HG03060 (cell line): ENCODE results near the gene TMEM259.

Source experiments
- ATAC-seq: cut with Tn5 transposase; IDR thresholded peaks from one replicate; pipeline ENCODE4 v1.9.1; 2021; ENCODE audit warnings: low read depth, moderate number of reproducible peaks; ENCODE audit not compliant: unreplicated experiment

The TMEM259 gene

DNA sequence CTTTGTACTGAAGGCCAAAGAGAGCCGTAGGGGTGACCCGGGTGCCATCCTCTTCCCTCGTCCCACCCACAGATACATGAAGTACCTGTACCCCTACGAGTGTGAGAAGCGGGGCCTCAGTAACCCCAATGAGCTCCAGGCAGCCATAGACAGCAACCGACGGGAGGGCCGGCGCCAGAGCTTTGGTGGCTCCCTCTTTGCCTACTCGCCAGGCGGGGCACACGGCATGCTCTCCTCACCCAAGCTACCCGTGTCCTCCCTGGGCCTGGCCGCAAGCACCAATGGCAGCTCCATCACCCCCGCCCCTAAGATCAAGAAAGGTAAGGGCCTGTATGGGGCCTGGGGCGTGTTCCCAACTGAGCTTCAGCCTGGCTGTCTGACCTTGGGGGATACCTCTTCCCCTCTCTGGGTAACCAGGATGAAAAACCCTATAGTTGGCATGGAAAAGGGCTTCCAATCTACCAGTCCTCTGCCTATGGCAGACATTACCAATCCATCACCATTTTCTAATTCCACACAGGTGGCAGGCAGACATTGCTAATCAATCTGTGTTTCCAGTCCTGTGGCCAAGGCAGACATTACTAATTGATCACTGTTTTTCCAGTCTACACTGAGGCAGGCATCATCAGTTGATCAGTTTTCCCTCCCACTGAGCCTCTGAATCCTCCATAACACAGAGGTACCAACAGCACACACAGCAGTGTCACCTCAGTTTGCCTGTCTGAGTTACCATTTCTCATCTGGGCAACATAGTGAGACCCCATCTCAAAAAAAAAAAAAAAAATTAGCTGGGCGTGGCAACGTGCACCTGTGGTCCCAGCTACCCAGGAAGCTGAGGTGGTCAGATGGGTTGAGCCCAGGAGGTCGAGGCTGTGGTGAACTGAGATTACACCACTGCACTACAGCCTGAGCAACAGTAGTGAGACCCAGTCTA, 55.9 kb downstream of the TMEM259 start:
- ATAC-seq = no peak

DNA sequence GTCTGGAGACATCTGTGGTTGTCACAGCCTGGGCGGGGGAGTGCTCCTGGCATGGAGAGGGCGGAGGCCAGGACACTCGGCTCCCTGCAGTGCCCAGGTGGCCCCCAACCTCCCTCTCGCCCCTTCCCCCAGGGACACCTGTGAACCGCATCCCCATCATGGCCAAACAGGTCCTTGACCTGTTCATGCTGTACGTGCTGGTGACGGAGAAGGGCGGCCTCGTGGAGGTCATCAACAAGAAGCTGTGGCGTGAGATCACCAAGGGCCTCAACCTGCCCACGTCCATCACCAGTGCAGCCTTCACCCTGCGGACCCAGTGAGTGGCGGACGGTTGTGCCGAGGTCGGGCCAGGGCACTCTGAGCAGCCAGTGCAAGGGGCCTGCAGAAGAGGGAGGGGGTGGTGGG, 56.8 kb downstream of the TMEM259 start:
- no peak for ATAC-seq

DNA sequence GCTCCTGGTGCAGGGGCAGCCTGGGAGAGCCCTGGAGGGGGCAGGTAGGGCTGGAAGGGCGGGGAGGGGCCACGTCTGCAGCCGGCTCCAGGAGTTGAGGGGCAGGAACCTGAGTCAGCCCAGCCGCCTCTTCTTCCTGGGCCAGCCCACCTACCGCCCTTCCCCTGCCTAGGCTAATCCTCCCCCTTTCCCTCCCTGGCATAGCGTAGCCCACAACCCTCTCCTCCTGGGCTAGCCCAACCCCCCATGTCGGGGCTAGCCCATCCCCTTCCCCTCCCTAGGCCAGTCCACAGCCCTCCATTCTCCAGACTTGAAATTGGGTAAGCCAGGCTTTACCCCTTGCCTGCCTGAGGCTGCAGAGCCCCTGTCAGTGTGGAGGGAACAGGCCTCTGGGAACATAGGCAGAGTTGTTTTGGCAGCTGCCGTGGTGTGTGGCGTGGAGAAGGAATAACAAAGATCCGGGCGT, 57.4 kb downstream of the TMEM259 start:
- ATAC-seq = no peak

DNA sequence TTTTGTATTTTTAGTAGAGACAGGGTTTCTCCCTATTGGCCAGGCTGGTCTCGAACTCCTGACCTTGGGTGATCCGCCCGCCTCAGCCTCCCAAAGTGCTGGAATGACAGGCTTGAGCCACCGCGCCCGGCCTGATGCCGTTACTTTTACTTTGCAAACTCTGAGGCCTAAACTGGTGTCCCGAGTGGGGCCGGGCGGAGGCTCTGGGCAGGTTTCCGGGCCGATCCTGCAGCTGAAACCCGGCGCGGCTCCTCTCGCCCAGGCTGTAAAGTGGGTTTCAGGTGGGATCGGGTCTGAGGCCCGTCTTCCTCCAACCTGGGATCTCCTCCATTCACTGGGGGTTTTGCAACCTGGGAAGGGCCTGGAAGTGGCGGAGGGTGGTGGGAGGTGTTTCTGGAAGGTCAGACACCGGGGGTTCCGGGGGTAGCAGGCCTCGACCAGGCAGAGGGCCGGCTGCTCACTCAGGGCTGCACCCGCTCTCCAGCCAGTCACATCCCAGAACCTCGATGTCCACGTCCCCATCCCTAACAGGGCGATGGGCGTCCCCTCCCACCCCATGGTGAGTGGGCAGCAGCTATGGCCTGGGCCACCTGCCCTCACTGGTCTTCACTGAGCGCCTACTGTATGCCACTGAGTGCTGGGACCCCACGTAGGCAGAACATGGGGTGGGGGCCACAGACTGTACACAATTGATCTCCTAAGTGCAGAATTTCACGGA, 58.1 kb downstream of the TMEM259 start:
- ATAC-seq = no peak

DNA sequence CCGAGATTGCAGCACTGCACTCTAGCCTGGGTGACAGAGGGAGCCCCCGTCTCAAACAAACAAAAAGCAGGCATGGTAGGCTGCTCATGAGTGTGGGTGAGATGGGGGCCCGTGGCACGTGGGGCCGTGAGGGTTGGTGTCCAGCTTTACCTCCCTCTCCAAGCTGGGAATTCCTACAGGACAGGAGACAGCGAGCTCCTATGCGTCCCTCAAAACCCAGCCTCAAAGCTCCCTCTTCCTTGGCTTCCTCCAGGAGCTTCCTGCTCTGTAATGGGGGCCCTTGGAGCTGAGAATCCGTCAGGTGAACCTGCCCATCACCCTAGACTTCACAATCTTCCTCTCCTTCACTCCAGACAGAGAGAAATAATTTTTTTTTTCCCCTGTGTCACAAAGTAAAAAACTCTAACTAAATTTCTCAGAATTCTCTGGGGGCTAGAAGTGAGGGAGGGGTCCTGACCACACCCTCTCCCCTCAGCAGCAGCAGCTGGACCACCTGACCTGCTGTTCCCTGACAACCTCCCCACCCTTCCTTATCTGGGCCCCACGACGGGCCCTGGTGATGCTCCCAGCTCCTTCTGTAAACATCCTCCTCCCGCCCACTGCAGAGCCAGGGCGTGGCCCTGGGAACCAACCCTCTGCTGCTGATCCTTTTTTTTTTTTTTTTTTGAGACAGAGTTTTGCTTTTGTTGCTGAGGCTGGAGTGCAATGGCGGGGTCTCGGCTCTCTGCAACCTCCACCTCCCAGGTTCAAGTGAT, 58.9 kb downstream of the TMEM259 start:
- no peak for ATAC-seq

DNA sequence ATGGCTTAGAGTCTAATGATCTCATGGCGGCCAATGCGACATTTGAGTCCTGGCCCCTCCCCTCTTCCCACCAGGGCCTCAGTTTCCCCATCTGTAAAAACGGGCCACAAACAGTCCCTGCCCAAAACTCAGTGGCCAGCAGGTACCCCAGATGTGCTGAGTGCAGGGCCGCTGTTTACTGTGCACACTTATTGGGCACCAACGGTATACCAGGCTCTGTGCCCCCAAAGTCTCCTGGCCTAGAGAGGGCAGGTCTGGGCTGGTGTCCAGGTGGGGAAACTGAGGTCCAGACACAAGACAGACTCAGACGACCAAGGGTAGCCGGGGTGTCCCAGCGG, 60.4 kb downstream of the TMEM259 start:
- ATAC-seq = no peak

DNA sequence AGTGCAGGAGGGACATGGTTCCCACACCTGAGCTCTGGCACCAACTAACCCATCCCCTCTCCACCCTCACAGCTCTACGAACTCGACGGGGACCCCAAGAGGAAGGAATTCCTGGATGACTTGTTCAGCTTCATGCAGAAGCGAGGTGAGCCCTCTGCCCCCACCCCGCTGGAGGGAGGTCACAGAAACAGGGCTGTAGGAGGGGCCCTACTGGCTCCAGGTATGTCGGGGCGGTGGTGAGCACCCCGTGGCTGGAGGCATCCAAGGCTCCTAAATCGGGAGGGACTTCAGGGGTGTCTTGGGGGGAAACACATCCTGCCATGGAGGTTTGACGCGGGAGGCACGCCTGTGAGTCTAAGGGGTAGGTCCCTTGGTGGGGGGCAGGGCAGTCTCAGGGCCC, 60.9 kb downstream of the TMEM259 start:
- no peak for ATAC-seq
